ENCODE data around the gene GINS2. TPM values are rescaled to one million over a fixed set of nuclear protein-coding genes. Genes with fewer than 3 reads are reported as not detected.

GINS2 gene
- total RNA-seq, 1 donor from 2014 or later, result 4.9 TPM

GRCh38 chr16:85695196-85696128, 6.7 kb upstream of the GINS2 start:
- no peak for FAIRE-seq
- DNase-seq (ENCODE audit: low spot score in 2 of 2), result no peak

GRCh38 chr16:85690469-85691064, 1.8 kb upstream of the GINS2 start:
- FAIRE-seq, result no peak
- DNase-seq (ENCODE audit: low spot score in 2 of 2), result no peak

GRCh38 chr16:85689950-85690320, 1.2 kb upstream of the GINS2 start:
- no peak for DNase-seq (ENCODE audit: low spot score in 2 of 2)
- FAIRE-seq, result no peak

GRCh38 chr16:85689285-85689949, 663 bp upstream of the GINS2 start:
- FAIRE-seq, result no peak

GRCh38 chr16:85687651-85688471, 893 bp downstream of the GINS2 start:
- DNase-seq (ENCODE audit: low spot score in 2 of 2) (no peak), FAIRE-seq (no peak)

More at GRCh38 chr16:85689285-85689949, 663 bp upstream of the GINS2 start:
- DNase-seq (ENCODE audit: low spot score in 2 of 2), result no peak

- DNase-seq (ENCODE audit: low spot score in 2 of 2) (no peak), FAIRE-seq (no peak)
These were observed 1.7 kb downstream of the GINS2 start for GRCh38 chr16:85686912-85687591.

GRCh38 chr16:85685251-85685650, 3.5 kb downstream of the GINS2 start:
- no peak for DNase-seq (ENCODE audit: low spot score in 2 of 2)
- no peak for FAIRE-seq

GRCh38 chr16:85683363-85683762, 5.4 kb downstream of the GINS2 start:
- FAIRE-seq (no peak), DNase-seq (ENCODE audit: low spot score in 2 of 2) (no peak)

- no peak for FAIRE-seq
These were observed 6.2 kb downstream of the GINS2 start for GRCh38 chr16:85682516-85682915.

GRCh38 chr16:85681255-85681654, 7.5 kb downstream of the GINS2 start:
- DNase-seq (ENCODE audit: low spot score in 2 of 2) (no peak), FAIRE-seq (no peak)

More at GRCh38 chr16:85682516-85682915, 6.2 kb downstream of the GINS2 start:
- no peak for DNase-seq (ENCODE audit: low spot score in 2 of 2)

GRCh38 chr16:85680352-85680944, 8.3 kb downstream of the GINS2 start:
- no peak for FAIRE-seq
- DNase-seq (ENCODE audit: low spot score in 2 of 2), result no peak

GRCh38 chr16:85679870-85680269, 8.9 kb downstream of the GINS2 start:
- no peak for FAIRE-seq
- DNase-seq (ENCODE audit: low spot score in 2 of 2), result no peak

GRCh38 chr16:85678821-85679220, 9.9 kb downstream of the GINS2 start:
- FAIRE-seq, result no peak
- DNase-seq (ENCODE audit: low spot score in 2 of 2), result no peak

- no peak for DNase-seq (ENCODE audit: low spot score in 2 of 2)
These were observed 10.7 kb downstream of the GINS2 start for GRCh38 chr16:85678016-85678415.

GRCh38 chr16:85677383-85677967, 11.3 kb downstream of the GINS2 start:
- DNase-seq (ENCODE audit: low spot score in 2 of 2) (no peak), FAIRE-seq (no peak)

More at GRCh38 chr16:85678016-85678415, 10.7 kb downstream of the GINS2 start:
- FAIRE-seq, result no peak

GRCh38 chr16:85676466-85676865, 12.3 kb downstream of the GINS2 start:
- no peak for FAIRE-seq

GRCh38 chr16:85675251-85675874, 13.4 kb downstream of the GINS2 start:
- DNase-seq (ENCODE audit: low spot score in 2 of 2) (no peak), FAIRE-seq (no peak)

More at GRCh38 chr16:85676466-85676865, 12.3 kb downstream of the GINS2 start:
- DNase-seq (ENCODE audit: low spot score in 2 of 2), result no peak

- no peak for DNase-seq (ENCODE audit: low spot score in 2 of 2)
- FAIRE-seq, result no peak
These were observed 13.9 kb downstream of the GINS2 start for GRCh38 chr16:85674828-85675227.

GRCh38 chr16:85674418-85674755, 14.4 kb downstream of the GINS2 start:
- no peak for FAIRE-seq
- no peak for DNase-seq (ENCODE audit: low spot score in 2 of 2)
